CD4-positive, alpha-beta T cell treated with Interleukin-15 for 4 hours (primary cell): Measurements from ENCODE around the gene PLCL1.
"Not testable (repeated sequence)": the region's sequence is repeated elsewhere in the genome, so short reads cannot be mapped to it uniquely, and the experiment has no call there.

Source experiments
- DNase-seq: peaks from one replicate; pipeline ENCODE4 v3.0.0-alpha.2; 2020; ENCODE audit warnings: low spot score

PLCL1 gene

GRCh38 chr2:198000417-198000816, 196.0 kb downstream of the PLCL1 start:
- DNase-seq: no peak

DNA sequence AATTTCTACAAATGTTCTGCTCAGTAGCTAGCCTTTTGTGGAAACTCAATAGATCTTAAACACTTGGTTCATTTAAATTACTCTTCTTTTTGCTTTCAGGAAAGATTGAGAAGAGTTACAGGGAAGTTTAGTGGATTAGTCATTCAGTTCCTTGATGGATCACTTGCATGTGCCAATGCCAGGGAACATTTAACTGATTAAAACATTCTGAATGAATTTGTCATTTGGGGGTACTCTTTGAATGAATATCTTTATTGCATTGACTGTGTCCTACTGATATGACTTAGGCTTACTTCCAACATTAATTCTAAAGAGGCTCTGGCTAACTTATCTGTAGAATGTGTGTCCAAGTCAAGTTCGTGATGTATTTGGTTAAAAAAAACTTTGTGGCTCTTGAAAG, 199.8 kb downstream of the PLCL1 start:
- no peak for DNase-seq

DNA sequence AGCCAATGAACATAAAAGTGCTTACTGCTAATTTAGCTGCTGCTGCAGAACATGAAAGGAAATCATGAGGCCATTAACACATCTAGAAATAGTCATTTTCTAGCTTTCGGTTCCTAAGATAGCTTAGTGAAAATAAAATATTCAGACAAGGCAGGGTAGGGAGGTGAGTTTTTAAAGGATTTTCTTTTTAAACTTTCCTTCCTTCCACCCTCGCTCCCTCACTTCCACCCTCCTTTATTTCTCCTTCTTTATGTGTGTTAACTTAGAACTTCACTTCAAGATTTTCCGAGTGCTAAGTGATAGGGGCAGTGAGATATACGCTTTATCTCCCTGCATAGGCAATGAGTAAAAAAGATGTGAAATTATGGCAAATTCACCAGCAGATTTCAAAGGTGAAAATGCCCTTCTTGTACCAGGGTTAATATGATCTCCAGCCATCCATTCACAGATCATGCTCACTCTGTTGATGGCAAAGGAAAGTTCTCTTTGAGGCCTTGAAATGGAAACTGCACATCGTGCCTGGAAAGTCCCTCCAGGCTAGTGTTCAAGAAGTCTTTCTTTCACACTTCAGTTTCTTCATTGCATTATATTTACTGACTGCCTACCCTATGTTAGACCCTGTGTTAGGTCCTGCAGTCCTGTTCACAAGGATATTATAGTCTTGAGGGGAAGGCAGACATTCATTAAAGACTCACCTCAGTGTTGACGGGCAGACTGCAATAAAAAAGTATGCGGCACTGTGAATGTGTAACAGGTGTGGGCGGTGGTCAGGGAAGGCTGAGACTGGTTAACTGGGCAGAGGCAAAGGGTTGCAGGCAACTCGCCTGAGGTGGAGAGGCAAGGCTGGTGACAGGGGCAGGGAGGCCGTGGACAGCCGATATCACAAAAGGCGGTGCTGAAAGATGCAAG, 200.8 kb downstream of the PLCL1 start:
- DNase-seq: peak; percentile 23

DNA sequence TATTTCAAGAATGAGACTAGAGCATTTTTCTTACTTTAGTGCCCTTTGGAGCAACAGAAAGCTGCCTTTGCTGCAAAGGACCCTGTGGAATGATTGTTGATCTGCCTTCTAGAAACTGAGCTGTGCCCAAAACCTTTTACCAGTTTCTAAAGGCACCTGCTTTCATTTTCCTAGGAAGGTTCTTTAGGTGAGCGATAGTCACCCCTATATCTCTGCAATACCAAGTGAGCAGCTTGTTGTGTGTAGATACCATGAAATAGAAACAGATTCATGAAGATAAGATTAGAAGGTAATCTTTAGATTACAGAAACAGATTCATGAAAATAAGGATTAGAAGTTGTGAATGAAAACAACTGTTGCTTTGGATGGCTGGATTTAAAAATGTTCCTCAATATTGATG, 202.3 kb downstream of the PLCL1 start:
- DNase-seq: no peak

- no peak for DNase-seq
Observed at GRCh38 chr2:198008230-198008629, 203.8 kb downstream of the PLCL1 start.

- DNase-seq: no peak
Observed at GRCh38 chr2:198012025-198012424, 207.6 kb downstream of the PLCL1 start.

DNA sequence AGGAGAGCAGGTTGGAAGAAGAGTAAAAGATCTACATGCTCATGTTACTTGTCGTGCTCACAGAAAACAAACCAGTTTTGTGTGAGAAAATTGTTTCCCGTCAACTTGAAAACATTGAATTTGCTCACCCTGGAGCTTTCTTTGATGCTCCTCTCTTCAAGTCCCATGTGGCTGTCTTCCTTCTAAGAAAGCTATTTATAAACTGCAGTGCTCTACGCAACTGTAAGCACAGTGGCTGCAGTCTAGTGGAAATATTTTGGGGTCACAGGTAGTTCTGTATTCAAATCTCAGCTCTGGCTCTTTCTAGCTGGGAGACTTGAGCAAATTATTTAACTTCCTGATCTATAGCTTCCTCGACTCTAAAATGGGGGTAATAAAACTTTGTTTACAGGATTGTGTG, 211.8 kb downstream of the PLCL1 start:
- DNase-seq: no peak

DNA sequence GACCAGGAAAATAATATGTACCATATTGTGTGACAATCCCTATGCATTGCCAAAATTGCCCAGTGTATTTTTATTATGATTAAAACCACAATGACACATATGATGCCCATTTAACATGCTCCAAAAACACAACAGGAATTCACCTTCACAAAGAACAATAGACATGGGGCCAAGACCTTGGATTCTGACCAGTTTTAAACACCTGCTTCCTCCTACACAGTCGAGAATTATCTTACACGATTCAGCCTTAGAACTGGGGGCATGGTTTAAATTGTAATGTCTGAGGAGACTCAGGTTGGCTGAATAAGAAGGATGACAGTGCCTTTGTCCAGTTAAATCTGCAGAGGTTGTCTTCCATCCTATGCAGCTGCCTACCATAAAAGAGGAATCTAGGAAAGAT, 212.7 kb downstream of the PLCL1 start:
- no peak for DNase-seq

GRCh38 chr2:198028955-198029354, 224.6 kb downstream of the PLCL1 start:
- DNase-seq: no peak

DNA sequence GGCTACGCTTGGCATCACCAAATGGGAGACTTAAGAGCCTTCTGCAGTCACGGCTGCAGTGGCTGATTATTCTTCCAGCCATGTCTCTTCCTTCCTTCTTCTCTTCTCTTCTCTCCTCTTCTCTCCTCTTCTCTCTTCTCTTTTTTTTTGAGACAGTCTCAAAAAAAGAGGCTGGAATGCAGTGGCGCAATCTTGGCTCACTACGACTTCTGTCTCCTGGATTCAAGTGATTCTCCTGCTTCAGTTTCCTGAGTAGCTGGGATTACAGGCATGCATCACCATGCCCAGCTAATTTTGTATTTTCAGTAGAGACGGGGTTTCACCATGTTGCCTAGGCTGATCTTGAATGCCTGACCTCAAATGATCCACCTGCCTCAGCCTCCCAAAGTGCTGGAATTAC, 225.2 kb downstream of the PLCL1 start:
- DNase-seq: not testable (repeated sequence)

GRCh38 chr2:198033626-198034025, 229.2 kb downstream of the PLCL1 start:
- no peak for DNase-seq

GRCh38 chr2:198036029-198036879, 231.9 kb downstream of the PLCL1 start:
- DNase-seq: no peak

DNA sequence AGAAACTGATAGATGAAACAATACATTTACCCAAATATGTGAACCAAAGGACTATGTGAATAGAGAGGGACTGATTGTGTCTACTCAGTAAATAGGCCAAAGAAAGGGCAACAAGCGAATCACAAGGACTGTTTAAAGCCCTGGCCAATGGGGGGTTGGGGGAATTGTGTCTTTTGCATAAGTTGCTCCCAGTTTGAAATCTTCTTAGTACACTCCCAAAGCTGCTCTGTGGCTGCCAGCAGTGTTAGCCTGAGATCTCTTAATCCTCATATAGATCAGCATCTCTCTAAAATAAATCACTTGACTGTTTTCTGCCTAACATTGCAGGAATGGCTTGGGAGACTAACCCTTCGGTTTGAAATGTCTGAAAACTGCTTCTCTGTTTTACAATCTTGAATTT, 236.4 kb downstream of the PLCL1 start:
- DNase-seq: no peak

GRCh38 chr2:198042189-198042588, 237.8 kb downstream of the PLCL1 start:
- no peak for DNase-seq

GRCh38 chr2:198044777-198045176, 240.4 kb downstream of the PLCL1 start:
- peak; percentile 4 for DNase-seq

DNA sequence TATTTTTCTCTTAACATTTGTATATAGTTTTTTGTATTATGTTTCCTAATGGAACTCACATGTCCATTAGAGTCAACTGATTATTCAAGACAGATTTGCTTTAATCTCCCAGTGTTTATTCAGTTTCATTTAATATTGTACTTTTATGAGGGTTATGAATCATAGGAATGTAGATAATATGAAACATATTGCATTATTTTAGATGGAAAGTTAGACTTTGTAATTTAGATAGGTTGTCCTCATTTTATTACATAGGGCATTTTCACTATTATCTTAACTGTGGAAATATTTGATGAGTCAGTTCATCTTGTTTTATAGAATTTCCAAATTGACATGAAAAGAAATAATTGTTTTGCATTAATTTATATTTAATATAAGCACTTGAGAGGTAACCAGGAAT, 240.8 kb downstream of the PLCL1 start:
- DNase-seq: no peak

DNA sequence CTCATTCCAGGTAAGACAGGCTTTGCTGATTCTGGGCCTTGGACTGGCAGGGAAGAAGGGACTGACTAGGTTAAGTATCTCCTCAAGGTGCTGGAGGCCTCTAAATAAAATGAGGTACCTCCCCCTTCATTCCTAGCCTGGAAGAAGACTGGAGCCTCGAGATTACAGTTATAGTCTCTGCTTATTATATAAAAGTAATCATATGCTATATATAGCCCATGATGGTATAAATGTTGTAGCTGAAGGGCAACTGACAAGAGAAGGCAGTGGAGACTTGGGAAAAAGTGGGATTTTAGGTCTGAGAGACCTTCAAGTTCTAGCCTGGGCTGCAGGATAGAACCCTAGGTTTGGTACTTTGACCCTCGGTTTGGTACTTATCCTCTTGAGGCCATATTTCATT, 248.3 kb downstream of the PLCL1 start:
- no peak for DNase-seq

DNA sequence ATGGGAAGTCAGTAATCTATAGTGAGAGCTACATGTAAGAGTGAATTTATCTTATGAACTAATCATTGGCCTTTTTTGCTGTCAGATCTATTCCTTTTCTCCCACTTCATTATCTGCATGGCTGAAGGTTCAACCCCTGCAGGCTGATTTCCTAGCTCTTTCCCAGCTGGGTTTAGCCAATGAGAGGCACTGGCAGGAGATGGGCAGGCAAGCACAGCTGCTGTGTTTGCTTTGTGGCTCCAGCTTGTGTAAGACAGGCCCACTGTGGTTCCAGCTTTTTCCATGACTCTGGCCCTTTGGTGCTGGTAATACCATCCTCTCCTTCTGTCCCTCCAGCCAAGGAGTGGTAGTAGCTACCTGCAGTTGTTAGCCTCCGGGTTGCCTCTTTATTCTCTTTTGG, 248.8 kb downstream of the PLCL1 start:
- DNase-seq: no peak

- no peak for DNase-seq
Observed at GRCh38 chr2:198053776-198054175, 249.4 kb downstream of the PLCL1 start.

- peak; percentile 32 for DNase-seq
Observed at GRCh38 chr2:198054299-198054698, 249.9 kb downstream of the PLCL1 start.

- DNase-seq: no peak
Observed at GRCh38 chr2:198055716-198056115, 251.3 kb downstream of the PLCL1 start.

DNA sequence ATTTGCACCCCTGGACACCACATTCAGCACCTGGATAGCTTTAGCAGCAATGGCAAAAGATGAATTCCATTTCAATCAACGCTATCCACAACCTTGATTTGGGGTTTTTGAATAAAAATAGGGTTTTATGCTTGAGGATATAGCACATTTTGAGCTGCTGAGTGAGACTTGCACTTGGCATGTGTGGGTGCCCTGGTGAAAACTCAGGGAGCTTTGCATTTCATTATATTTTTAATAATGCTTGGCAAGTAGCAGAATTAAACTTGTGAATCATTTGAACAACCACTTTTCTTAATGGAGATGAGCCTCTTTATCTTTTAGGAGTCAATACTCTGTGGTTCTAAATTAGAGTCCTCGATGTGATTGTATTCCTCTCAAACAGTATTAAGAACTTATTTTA, 252.4 kb downstream of the PLCL1 start:
- no peak for DNase-seq

DNA sequence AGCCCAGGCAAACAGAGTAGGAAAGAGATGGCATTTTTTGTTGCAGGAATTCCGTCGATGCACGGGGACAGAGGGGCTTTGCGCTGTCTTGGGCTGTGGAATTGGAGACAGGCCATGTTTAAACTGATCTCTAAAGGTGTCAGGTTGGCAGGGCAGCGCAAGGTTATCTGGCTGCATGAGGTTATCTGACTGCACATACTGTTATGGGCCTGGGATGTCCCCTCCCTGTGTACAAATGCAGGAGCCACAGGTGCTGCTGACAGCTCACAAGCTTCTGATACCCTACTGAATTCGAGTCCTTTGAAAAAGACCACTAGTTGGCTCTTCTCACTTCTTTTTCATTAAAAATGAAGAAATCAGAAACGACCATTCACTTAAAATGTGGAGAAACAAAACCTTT, 255.4 kb downstream of the PLCL1 start:
- DNase-seq: no peak
